ENCODE results near the gene ASAH2B.
A peak's percentile ranks its signal among the peaks of the same experiment; 100 is the strongest.
"Not testable (repeated sequence)": the region's sequence is repeated elsewhere in the genome, so short reads cannot be mapped to it uniquely, and the experiment has no call there.

Gene ASAH2B

DNA sequence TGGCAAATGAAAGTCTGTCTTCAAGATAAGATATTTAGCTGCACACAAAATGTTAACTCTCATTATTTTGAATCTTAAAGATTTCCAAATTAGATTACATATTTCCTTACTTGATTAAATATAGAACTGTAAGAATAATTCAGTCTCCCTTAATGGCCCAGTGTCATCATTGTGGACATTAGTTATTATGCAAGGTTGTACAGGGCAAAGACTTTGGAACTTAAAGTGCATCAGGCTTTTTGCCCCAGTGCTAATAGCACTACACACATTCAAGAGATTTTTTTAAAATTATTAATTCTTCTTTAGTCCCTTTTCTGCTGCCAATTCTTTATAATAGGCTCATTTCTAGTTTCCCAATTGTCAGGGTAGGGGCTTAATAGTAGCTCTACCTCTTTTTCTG is 42.3 kb downstream of the ASAH2B start:
- not testable (repeated sequence) for H3K79me2 ChIP-seq (ENCODE audit: control insufficient read depth, insufficient read depth, low read length, poor library complexity); H4K12ac ChIP-seq (ENCODE audit: low read depth, low read length); H3K36me3 ChIP-seq (ENCODE audit: control insufficient read depth in 1 of 2, insufficient read depth in 2 of 2, low read length in 2 of 2); H3K4me1 ChIP-seq (ENCODE audit: control insufficient read depth in 1 of 2, insufficient read depth in 2 of 2, low read length in 2 of 2); H3K27me3 ChIP-seq (ENCODE audit: insufficient read depth, low read length); H3K4me2 ChIP-seq (ENCODE audit: low read length); H4K91ac ChIP-seq (ENCODE audit: low read depth, low read length); H3K79me1 ChIP-seq (ENCODE audit: low read length); H2AK5ac ChIP-seq (ENCODE audit: low read length); H3K4ac ChIP-seq (ENCODE audit: low read depth, low read length); DNase-seq; H2AFZ ChIP-seq (ENCODE audit: insufficient read depth, low read length, poor library complexity); H3K27ac ChIP-seq (ENCODE audit: low read depth, low read length); H2BK12ac ChIP-seq (ENCODE audit: low read length); H2BK120ac ChIP-seq (ENCODE audit: insufficient read depth, low read length, poor library complexity); H3K23ac ChIP-seq (ENCODE audit: low read length); H3K4me3 ChIP-seq (ENCODE audit: low read depth, low read length); H3K9ac ChIP-seq (ENCODE audit: low read length); H2BK5ac ChIP-seq (ENCODE audit: low read depth, low read length, poor library complexity); H3K18ac ChIP-seq (ENCODE audit: low read length); H3K14ac ChIP-seq (ENCODE audit: low read length); H4K8ac ChIP-seq (ENCODE audit: low read depth, low read length); H3K9me3 ChIP-seq (ENCODE audit: insufficient read depth, low read depth, low read length)

DNA sequence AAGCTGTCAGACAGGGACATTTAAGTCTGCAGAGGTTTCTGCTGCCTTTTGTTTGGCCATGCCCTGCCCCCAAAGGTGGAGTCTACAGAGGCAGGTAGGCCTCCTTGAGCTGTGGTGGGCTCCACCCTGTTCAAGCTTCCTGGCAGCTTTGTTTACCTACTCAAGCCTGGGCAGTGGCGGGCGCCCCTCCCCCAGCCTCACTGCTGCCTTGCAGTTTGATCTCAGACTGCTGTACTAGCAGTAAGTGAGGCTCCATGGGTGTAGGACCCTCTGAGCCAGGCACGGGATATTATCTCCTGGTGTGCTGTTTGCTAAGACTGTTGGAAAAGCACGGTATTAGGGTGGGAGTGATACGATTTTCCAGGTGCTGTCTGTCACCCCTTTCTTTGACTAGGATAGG is 48.2 kb downstream of the ASAH2B start:
- H3K4me1 ChIP-seq (ENCODE audit: control insufficient read depth in 1 of 2, insufficient read depth in 2 of 2, low read length in 2 of 2); H3K4ac ChIP-seq (ENCODE audit: low read depth, low read length); H3K4me3 ChIP-seq (ENCODE audit: low read depth, low read length); H3K36me3 ChIP-seq (ENCODE audit: control insufficient read depth in 1 of 2, insufficient read depth in 2 of 2, low read length in 2 of 2); H2AFZ ChIP-seq (ENCODE audit: insufficient read depth, low read length, poor library complexity); H4K12ac ChIP-seq (ENCODE audit: low read depth, low read length); H2BK120ac ChIP-seq (ENCODE audit: insufficient read depth, low read length, poor library complexity); H2BK5ac ChIP-seq (ENCODE audit: low read depth, low read length, poor library complexity); H3K9me3 ChIP-seq (ENCODE audit: insufficient read depth, low read depth, low read length); H3K14ac ChIP-seq (ENCODE audit: low read length); H4K91ac ChIP-seq (ENCODE audit: low read depth, low read length); H3K9ac ChIP-seq (ENCODE audit: low read length); DNase-seq; H4K8ac ChIP-seq (ENCODE audit: low read depth, low read length); H2AK5ac ChIP-seq (ENCODE audit: low read length); H3K27ac ChIP-seq (ENCODE audit: low read depth, low read length); H3K4me2 ChIP-seq (ENCODE audit: low read length); H3K27me3 ChIP-seq (ENCODE audit: insufficient read depth, low read length); H3K23ac ChIP-seq (ENCODE audit: low read length); H3K79me2 ChIP-seq (ENCODE audit: control insufficient read depth, insufficient read depth, low read length, poor library complexity); H2BK12ac ChIP-seq (ENCODE audit: low read length); H3K79me1 ChIP-seq (ENCODE audit: low read length); H3K18ac ChIP-seq (ENCODE audit: low read length): not testable (repeated sequence)
- WGBS (ENCODE audit: extremely low coverage, insufficient coverage, insufficient read length): no CpG with 5 or more reads among the region's 5 CpGs

DNA sequence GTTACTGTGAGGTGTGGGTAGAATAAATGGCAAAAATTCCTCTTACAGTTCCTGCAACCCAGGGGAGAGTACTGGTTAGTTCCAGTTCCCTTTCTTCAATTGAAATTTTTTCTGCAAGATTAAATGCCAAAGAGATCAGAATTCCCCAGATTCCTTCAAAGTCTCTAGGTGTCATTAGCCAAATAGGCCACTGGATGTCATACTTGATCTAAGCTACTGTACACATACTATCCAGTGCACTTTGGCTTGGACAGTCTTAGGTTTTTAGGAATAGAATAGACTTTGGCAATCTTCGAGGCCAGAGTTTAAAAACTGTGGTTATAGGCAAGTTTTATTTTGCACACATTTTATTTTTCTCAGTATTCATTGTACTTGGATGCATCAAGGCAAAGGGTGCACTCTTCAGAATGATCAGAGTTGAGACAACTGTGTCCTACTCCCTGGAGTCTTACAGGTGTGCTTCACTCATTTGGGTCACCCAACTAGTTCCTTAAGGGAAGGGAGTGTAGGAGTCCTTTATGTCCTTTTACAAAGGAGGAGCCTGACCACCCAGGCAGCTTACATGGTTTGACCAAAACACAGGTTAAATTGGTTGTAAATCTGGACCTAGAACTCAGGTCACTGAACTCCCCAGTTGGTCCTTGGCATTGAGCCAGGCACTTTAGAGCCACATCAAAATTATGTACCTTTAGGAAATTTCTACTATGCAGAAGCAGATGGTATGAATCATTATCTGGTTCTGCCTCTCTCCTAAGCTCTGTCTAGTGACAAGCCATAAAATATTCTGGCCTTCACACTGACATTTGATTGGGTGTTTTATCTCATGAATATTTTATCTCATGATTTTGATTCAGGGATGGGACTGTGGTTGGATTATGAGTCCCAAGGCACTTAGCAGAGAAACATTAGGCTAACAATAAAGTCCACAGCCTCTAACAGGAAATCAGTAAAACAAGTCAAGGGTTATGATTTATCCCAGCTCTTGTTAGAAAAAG is 49.5 kb downstream of the ASAH2B start:
- WGBS (ENCODE audit: extremely low coverage, insufficient coverage, insufficient read length): no CpG with 5 or more reads among the region's 1 CpG
- H3K36me3 ChIP-seq (ENCODE audit: control insufficient read depth in 1 of 2, insufficient read depth in 2 of 2, low read length in 2 of 2): no peaks in the 10 kb centered on the region
- no peak overlapping the region for H4K8ac ChIP-seq (ENCODE audit: low read depth, low read length)

GRCh38 chr10:50794490-50794889 is 54.8 kb downstream of the ASAH2B start:
- no peak for DNase-seq
- Histone ChIP-seq H2BK120ac (ENCODE audit: insufficient read depth, low read length, poor library complexity) (no peak overlapping the region), H3K79me2 (ENCODE audit: control insufficient read depth, insufficient read depth, low read length, poor library complexity) (no peaks in the 10 kb centered on the region), H3K36me3 (ENCODE audit: control insufficient read depth in 1 of 2, insufficient read depth in 2 of 2, low read length in 2 of 2) (no peaks in the 10 kb centered on the region), H4K8ac (ENCODE audit: low read depth, low read length) (no peak overlapping the region), H2AK5ac (ENCODE audit: low read length) (no peak overlapping the region), H3K27ac (ENCODE audit: low read depth, low read length) (no peak overlapping the region), H3K79me1 (ENCODE audit: low read length) (no peaks in the 10 kb centered on the region), H2BK12ac (ENCODE audit: low read length) (no peak overlapping the region), H3K18ac (ENCODE audit: low read length) (no peak overlapping the region), H2BK5ac (ENCODE audit: low read depth, low read length, poor library complexity) (no peak overlapping the region), H3K4me3 (ENCODE audit: low read depth, low read length) (no peak overlapping the region), H3K27me3 (ENCODE audit: insufficient read depth, low read length) (no peaks in the 10 kb centered on the region), H4K12ac (ENCODE audit: low read depth, low read length) (no peak overlapping the region), H3K4ac (ENCODE audit: low read depth, low read length) (no peak overlapping the region), H3K9ac (ENCODE audit: low read length) (no peak overlapping the region), H3K4me1 (ENCODE audit: control insufficient read depth in 1 of 2, insufficient read depth in 2 of 2, low read length in 2 of 2) (no peaks in the 10 kb centered on the region), H4K91ac (ENCODE audit: low read depth, low read length) (no peak overlapping the region), H2AFZ (ENCODE audit: insufficient read depth, low read length, poor library complexity) (no peak overlapping the region), H3K4me2 (ENCODE audit: low read length) (no peak overlapping the region), H3K9me3 (ENCODE audit: insufficient read depth, low read depth, low read length) (no peaks in the 10 kb centered on the region), H3K23ac (ENCODE audit: low read length) (no peak overlapping the region), H3K14ac (ENCODE audit: low read length) (no peak overlapping the region)

More for the DNA sequence above, 49.5 kb downstream of the ASAH2B start:
- Histone ChIP-seq H2AFZ (ENCODE audit: insufficient read depth, low read length, poor library complexity) (no peak overlapping the region), H2BK12ac (ENCODE audit: low read length) (no peak overlapping the region), H3K79me2 (ENCODE audit: control insufficient read depth, insufficient read depth, low read length, poor library complexity) (no peaks in the 10 kb centered on the region), H3K79me1 (ENCODE audit: low read length) (no peaks in the 10 kb centered on the region), H2BK120ac (ENCODE audit: insufficient read depth, low read length, poor library complexity) (no peak overlapping the region), H3K27me3 (ENCODE audit: insufficient read depth, low read length) (no peaks in the 10 kb centered on the region), H3K9ac (ENCODE audit: low read length) (no peak overlapping the region), H3K9me3 (ENCODE audit: insufficient read depth, low read depth, low read length) (no peaks in the 10 kb centered on the region), H2AK5ac (ENCODE audit: low read length) (no peak overlapping the region), H3K4ac (ENCODE audit: low read depth, low read length) (no peak overlapping the region), H4K12ac (ENCODE audit: low read depth, low read length) (no peak overlapping the region), H2BK5ac (ENCODE audit: low read depth, low read length, poor library complexity) (no peak overlapping the region), H4K91ac (ENCODE audit: low read depth, low read length) (no peak overlapping the region), H3K4me1 (ENCODE audit: control insufficient read depth in 1 of 2, insufficient read depth in 2 of 2, low read length in 2 of 2) (no peaks in the 10 kb centered on the region), H3K18ac (ENCODE audit: low read length) (no peak overlapping the region), H3K23ac (ENCODE audit: low read length) (no peak overlapping the region), H3K4me3 (ENCODE audit: low read depth, low read length) (no peak overlapping the region), H3K4me2 (ENCODE audit: low read length) (no peak overlapping the region), H3K14ac (ENCODE audit: low read length) (no peak overlapping the region), H3K27ac (ENCODE audit: low read depth, low read length) (no peak overlapping the region)
- peak; percentile 7 to 71 for DNase-seq
